HL-60 (cell line): ENCODE data around the gene DOCK8.

Experiments
- CTCF ChIP-seq: IDR thresholded peaks from one replicate; pipeline ENCODE4 v1.5.1; 2011; ENCODE audit warnings: low read length, control low read depth, inconsistent platforms; ENCODE audit not compliant: insufficient read depth
- GABPA ChIP-seq: IDR thresholded peaks from 2 replicates; pipeline ENCODE4 v1.6.1; 2012; ENCODE audit warnings: low read depth
- POLR2AphosphoS5 ChIP-seq: IDR thresholded peaks from 2 replicates; pipeline ENCODE4 v1.6.1; 2012; ENCODE audit warnings: low read depth
- REST ChIP-seq: IDR thresholded peaks from 2 replicates; pipeline ENCODE4 v1.6.1; 2012; ENCODE audit warnings: low read depth; ENCODE audit not compliant: insufficient replicate concordance

- TF ChIP-seq CTCF (no peak), POLR2AphosphoS5 (no peak), REST (no peak), GABPA (no peak)
These were observed 273.8 kb downstream of the DOCK8 start for GRCh38 chr9:488448-488847.
